Measurements from ENCODE around the gene PURB.
"Not testable (repeated sequence)": the region's sequence is repeated elsewhere in the genome, so short reads cannot be mapped to it uniquely, and the experiment has no call there.

The PURB gene

GRCh38 chr7:44853391-44853790, 31.9 kb downstream of the PURB start:
- no peak for DNase-seq (ENCODE audit: low spot score)

GRCh38 chr7:44852590-44852989, 32.7 kb downstream of the PURB start:
- no peak for DNase-seq (ENCODE audit: low spot score)

DNA sequence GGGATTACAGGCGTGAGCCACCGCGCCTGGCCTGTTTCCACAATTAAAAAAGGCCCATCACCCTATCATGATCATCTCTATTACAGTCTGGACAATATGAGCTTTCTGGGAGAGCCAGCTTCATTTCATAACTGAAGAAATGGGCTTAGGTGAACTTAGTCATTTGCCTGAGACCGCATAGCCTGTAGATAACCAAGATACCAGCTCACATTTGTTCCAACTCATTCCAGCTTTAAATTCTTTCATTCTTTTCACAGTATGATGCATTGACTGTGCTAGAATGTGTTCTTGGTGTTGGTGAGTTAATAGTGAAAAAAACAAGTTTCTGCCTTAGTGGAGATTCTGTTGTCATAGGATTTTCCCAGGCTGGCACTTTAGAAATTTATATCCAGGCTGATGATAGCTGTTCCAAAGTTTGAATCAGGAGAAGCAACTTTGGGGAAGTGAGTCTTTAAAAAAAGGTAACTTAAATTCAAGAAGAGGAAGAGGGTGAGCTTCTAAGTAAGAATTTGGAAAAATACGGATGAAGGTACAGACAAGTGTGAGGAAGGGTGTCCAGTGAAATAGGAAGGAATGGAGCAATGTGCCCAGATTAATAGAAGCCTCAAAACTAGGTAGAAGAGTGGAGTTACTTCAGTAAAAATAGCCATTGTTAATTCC, 35.3 kb downstream of the PURB start:
- DNase-seq (ENCODE audit: low spot score), result no peak

DNA sequence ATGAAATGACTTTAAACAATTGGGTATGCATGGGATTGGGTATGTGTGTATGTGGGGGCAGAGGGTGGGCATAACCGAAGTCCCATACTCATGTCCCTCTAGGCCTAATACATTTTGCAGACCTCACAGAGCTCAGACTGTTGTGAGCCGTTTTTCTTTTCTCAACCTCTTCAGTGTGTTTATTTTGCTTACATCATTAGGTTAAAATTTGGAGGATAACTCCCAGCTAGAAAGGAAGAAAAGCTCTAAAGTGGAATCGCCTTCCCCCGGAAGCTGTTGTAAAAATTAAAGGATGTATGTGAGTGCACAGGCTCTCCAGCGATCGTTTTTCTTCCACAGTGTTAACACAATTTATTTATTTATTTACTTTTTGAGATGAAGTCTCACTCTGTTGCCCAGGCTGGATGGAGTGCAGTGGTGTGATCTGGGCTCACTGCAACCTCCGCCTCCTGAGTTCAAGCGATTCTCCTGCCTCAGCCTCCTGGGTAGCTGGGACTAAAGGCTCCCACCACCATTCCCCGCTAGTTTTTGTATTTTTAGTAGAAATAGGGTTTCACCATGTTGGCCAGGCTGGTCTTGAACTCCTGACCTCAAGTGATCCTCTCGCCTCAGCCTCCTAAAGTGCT, 36.0 kb downstream of the PURB start:
- DNase-seq (ENCODE audit: low spot score), result no peak

DNA sequence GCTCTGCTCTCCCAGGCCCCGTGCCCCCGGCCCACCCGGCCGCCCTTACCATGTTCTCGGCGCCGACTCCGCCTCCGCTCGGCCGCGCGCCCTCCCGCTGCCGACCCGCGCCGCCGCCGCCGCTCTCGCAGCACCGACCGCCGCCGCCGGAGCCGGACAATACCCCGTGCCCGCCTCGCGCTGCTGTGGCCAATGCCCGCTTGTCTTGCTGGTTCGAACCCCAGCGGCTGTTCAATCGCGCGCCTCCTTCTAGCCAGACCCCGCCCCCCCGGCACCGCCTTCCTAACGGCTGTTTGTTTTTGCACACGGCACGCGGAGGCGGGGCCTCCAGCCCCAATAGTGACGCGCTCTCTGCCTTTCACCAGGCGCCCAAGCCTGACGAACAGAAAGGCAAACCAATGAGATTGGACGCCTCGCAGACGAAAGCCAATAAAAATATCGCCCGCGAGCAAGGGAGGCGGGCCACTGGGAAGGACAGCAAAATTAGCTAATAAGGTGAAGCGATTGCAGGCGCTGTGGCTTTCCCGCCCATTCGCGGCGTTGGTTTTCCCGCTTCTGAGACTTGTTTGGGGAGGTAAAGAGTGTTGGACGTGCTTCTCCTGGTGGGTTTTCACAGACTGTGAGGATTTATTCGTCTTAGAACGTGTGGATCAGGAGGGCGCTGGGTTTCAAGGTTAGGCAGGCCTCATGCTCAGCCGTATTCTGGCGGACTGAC, 37.3 kb downstream of the PURB start, which contains the start of gene H2AZ2:
TSS of gene H2AZ2 (minus strand) at position 168 of the 715 bp plus-strand sequence. CDS start at position 52, 116 bp downstream.
- DNase-seq (ENCODE audit: low spot score), result peak; percentile 99

GRCh38 chr7:44847509-44847919, 37.8 kb downstream of the PURB start:
- peak; percentile 85 for DNase-seq (ENCODE audit: low spot score)

DNA sequence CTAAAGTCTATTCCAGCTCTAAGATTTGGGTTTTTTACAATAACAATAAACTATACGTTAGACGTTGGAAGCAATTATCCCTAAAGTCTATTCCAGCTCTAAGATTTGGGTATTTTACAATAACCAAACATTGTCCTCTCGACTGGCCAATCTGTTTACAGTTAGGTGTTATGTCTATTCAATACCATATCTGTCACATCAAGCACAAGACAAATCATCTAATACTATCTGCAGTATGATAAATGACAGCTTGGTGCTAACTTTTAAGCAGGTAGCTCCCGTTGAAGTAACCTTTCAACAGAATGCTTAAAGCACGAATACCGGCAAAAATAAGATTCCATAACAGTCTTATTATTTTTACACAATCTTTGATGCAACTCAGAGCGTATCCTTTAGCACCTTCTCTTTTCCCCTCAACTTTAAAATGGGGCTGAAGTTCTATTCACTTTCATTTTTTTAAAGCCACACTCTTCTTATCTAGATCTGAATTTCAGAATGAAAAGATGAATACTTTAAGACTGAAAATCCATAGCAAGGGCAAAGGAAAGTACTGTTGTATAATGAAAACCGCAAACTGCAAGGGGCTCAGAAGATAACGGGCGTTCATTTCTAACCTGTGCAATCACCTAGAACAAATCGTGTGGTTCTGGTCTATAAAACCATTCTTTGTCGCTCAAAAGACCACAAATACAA, 38.4 kb downstream of the PURB start:
- DNase-seq (ENCODE audit: low spot score), result no peak

DNA sequence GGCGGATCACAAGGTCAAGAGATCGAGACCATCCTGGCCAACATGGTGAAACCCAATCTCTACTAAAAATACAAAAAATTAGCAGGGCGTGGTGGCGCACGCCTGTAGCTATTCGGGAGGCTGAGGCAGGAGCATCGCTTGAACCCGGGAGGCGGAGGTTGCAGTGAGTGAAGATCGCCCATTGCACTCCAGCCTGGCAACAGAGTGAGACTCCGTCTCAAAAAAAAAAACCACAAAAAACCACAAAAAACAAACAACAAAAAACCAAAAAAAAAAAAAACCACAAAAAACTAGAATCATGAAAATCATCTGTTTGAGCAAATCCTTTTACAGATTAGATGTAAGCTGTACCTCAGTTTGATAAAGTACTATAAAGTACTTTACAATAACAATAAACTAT, 38.9 kb downstream of the PURB start:
- DNase-seq (ENCODE audit: low spot score), result not testable (repeated sequence)

- no peak for DNase-seq (ENCODE audit: low spot score)
These were observed 39.9 kb downstream of the PURB start for GRCh38 chr7:44845451-44845850.

DNA sequence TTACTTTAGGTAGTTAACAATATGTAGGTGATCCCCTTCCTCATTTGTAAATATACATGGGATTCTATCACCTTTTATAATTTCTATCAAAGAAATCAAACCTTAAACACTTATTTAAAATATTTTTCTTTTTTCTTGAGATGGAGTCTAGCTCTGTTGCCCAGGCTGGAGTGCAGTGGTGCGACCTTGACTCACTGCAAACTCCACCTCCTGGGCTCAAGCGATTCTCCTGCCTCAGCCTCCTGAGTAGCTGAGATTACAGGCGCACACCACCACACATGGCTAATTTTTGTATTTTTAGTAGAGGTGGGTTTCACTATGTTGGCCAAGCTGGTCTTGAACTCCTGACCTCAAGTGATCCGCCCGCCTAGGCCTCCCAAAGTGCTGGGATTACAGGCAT, 41.9 kb downstream of the PURB start:
- DNase-seq (ENCODE audit: low spot score), result not testable (repeated sequence)

GRCh38 chr7:44842675-44843074, 42.7 kb downstream of the PURB start:
- DNase-seq (ENCODE audit: low spot score), result not testable (repeated sequence)

DNA sequence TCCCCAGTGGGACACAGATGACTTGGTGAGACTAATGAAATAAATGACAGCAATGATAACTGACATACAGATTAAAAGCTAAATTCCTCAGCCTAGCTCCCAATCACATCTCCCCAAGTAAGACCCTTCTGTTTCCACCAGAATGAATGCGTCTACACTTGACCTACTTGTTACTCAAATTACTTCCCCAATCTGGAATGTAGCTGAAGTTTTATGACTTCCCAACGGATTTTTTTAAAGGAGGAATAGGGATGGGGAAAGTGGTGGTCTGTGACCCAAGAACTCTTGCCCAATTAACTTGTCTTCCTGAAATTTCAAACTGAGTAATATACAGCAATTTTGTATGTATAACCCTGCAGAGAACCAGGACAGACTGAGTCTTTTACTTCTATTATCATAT, 46.6 kb downstream of the PURB start:
- no peak for DNase-seq (ENCODE audit: low spot score)

GRCh38 chr7:44827567-44827966, 57.8 kb downstream of the PURB start:
- DNase-seq (ENCODE audit: low spot score), result no peak

All from Ammon's horn (tissue), 1 donor.